Measurements from ENCODE around the gene HMCN1. TPM values are rescaled to one million over a fixed set of nuclear protein-coding genes. Genes with fewer than 3 reads are reported as not detected.

HMCN1 gene
- total and polyA plus RNA-seq, 4 donors = 1.5 to 6.8 (median 3.5) TPM

DNA sequence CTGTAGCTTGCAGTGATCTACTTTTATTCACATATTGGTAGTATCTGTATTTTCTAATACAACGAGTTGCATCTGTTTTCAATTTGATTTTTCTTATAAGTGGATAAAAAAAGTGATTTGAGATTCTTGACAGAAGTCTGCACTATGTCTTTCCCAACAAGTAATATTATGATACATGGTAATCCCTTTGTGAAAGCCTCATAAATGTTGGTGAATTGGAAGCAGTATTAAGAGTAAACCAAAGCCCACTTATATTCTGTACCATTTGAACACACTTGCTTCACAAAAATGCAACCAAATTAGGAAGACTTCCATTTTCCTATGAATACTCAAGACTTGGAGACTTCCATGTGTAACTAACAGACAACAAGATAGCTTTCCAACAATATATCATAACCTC lies 172.0 kb downstream of the HMCN1 start:
- H3K9me3 ChIP-seq (ENCODE audit: control insufficient read depth in 4 of 4, low read length in 3 of 4) = no peaks in the 10 kb centered on the region
- DNase-seq (ENCODE audit: low spot score) = no peak
- no peak overlapping the region for H3K27ac ChIP-seq (ENCODE audit: low read depth in 1 of 2, low read length in 2 of 2)
- no peak overlapping the region for H3K4me3 ChIP-seq (ENCODE audit: low read depth in 1 of 3, low read length in 3 of 3)
- H3K36me3 ChIP-seq (ENCODE audit: control insufficient read depth in 4 of 4, insufficient read depth in 3 of 4, low read depth in 1 of 4, low read length in 3 of 4) = no peaks in the 10 kb centered on the region
- no peak overlapping the region for H3K9ac ChIP-seq (ENCODE audit: low read depth in 1 of 2, low read length in 2 of 2)
- H3K4me1 ChIP-seq (ENCODE audit: control insufficient read depth in 4 of 4, insufficient read depth in 4 of 4, low read length in 3 of 4) = no peaks in the 10 kb centered on the region
- WGBS = 63% methylated on average over 1 of the region's 1 CpG
- no peak for TF ChIP-seq ATF3 (IDR thresholded peaks at IDR 0.05)
- no peak for TF ChIP-seq SP1 (IDR thresholded peaks at IDR 0.05)
- no peak for TF ChIP-seq ZBTB33 (IDR thresholded peaks at IDR 0.05)
- TF ChIP-seq HNF4G (IDR thresholded peaks at IDR 0.05) = no peak
- no peak for TF ChIP-seq JUND (IDR thresholded peaks at IDR 0.05)
- TF ChIP-seq FOXA2 (IDR thresholded peaks at IDR 0.05) = no peak
- TF ChIP-seq, protein P1, sequence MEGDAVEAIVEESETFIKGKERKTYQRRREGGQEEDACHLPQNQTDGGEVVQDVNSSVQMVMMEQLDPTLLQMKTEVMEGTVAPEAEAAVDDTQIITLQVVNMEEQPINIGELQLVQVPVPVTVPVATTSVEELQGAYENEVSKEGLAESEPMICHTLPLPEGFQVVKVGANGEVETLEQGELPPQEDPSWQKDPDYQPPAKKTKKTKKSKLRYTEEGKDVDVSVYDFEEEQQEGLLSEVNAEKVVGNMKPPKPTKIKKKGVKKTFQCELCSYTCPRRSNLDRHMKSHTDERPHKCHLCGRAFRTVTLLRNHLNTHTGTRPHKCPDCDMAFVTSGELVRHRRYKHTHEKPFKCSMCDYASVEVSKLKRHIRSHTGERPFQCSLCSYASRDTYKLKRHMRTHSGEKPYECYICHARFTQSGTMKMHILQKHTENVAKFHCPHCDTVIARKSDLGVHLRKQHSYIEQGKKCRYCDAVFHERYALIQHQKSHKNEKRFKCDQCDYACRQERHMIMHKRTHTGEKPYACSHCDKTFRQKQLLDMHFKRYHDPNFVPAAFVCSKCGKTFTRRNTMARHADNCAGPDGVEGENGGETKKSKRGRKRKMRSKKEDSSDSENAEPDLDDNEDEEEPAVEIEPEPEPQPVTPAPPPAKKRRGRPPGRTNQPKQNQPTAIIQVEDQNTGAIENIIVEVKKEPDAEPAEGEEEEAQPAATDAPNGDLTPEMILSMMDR (IDR thresholded peaks at IDR 0.05; ENCODE audit: low read depth, low read length, missing input control) = no peak
- no peak for TF ChIP-seq EGR1 (IDR thresholded peaks at IDR 0.05; ENCODE audit: low read depth in 2 of 2)
- no peak for TF ChIP-seq FOXA1 (IDR thresholded peaks at IDR 0.05)
- TF ChIP-seq RXRA (IDR thresholded peaks at IDR 0.05) = no peak
- TF ChIP-seq MAX (IDR thresholded peaks at IDR 0.05) = no peak
- no peak for TF ChIP-seq REST (IDR thresholded peaks at IDR 0.05)
- H3K27me3 ChIP-seq (ENCODE audit: control insufficient read depth in 4 of 4, insufficient read depth in 4 of 4, low read length in 3 of 4) = no peaks in the 10 kb centered on the region

DNA sequence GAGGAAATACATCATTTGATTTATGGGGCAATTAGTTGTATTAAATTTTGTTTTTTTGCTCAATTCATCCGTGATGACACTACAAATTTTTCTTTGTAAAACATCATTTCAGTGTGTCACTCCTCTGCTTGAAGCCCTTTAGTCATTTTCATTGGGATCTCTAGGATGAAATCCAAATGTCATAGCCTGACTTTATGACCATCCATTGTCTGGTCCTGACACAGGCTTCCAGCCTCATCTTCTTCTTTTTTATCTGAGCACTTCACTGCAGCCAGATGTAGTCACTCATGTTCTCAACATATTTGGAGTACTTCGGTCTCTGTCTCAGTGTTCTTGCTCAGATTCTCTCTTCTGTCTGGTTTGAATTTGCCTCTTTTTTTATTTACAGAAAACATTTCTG lies 173.1 kb downstream of the HMCN1 start:
- Histone ChIP-seq H3K4me3 (ENCODE audit: low read depth in 1 of 3, low read length in 3 of 3) (no peak overlapping the region), H3K27ac (ENCODE audit: low read depth in 1 of 2, low read length in 2 of 2) (no peak overlapping the region), H3K4me1 (ENCODE audit: control insufficient read depth in 4 of 4, insufficient read depth in 4 of 4, low read length in 3 of 4) (no peaks in the 10 kb centered on the region), H3K9ac (ENCODE audit: low read depth in 1 of 2, low read length in 2 of 2) (no peak overlapping the region), H3K36me3 (ENCODE audit: control insufficient read depth in 4 of 4, insufficient read depth in 3 of 4, low read depth in 1 of 4, low read length in 3 of 4) (no peaks in the 10 kb centered on the region), H3K27me3 (ENCODE audit: control insufficient read depth in 4 of 4, insufficient read depth in 4 of 4, low read length in 3 of 4) (no peaks in the 10 kb centered on the region), H3K9me3 (ENCODE audit: control insufficient read depth in 4 of 4, low read length in 3 of 4) (no peaks in the 10 kb centered on the region)
- no peak for DNase-seq (ENCODE audit: low spot score)
- 70% methylated on average over 2 of the region's 2 CpGs for WGBS
- no peak for TF ChIP-seq SP1 (IDR thresholded peaks at IDR 0.05)
- TF ChIP-seq, protein P1 (IDR thresholded peaks at IDR 0.05; ENCODE audit: low read depth, low read length, missing input control) = no peak
- TF ChIP-seq RAD21 (IDR thresholded peaks at IDR 0.05) = no peak
- no peak for TF ChIP-seq EGR1 (IDR thresholded peaks at IDR 0.05; ENCODE audit: low read depth in 2 of 2)
- TF ChIP-seq REST (IDR thresholded peaks at IDR 0.05) = no peak
- TF ChIP-seq NR2F2 (IDR thresholded peaks at IDR 0.05) = no peak
- no peak for TF ChIP-seq GABPA (IDR thresholded peaks at IDR 0.05 in 1 of 2, conservative IDR thresholded peaks at IDR 0.05 in 1 of 2)
- no peak for TF ChIP-seq FOXA2 (IDR thresholded peaks at IDR 0.05)
- TF ChIP-seq YY1 (IDR thresholded peaks at IDR 0.05) = no peak
- no peak for TF ChIP-seq HNF4A (conservative IDR thresholded peaks at IDR 0.05)
- no peak for TF ChIP-seq TAF1 (conservative IDR thresholded peaks at IDR 0.05)
- TF ChIP-seq JUND (IDR thresholded peaks at IDR 0.05) = no peak

Data from liver (tissue), 9 donors.